CD4-positive, alpha-beta memory T cell (primary cell): ENCODE results near the gene GALR2. TPM values are rescaled to one million over a fixed set of nuclear protein-coding genes. Genes with fewer than 3 reads are reported as not detected.
A peak's percentile ranks its signal among the peaks of the same experiment; 100 is the strongest.

Source experiments
- CTCF ChIA-PET: fragments of 350-600 bp; sonication (Branson Sonifier 250); formaldehyde crosslinking; loops from one replicate; lab custom pipeline; 2021; ENCODE audit warnings: inconsistent platforms; ENCODE audit not compliant: partially characterized antibody; lab: Charles Lee
- POLR2A ChIA-PET: fragments of 350-600 bp; sonication (Branson Sonifier 250); formaldehyde crosslinking; loops from one replicate; lab custom pipeline; 2021; ENCODE audit not compliant: partially characterized antibody; lab: Charles Lee
- DNase-seq, 5 donors: peaks; one replicate each; pipeline versions ENCODE4 v3.0.0 to v3.0.0-alpha.2; 2020 to 2022; ENCODE audit warnings: mixed read lengths in 1 of 5
- H3K27ac ChIP-seq: one replicate; pipeline ENCODE4 v1.7.0; 2013; ENCODE audit warnings: low read depth, low read length
- H3K27me3 ChIP-seq: 2 replicates; pipeline ENCODE4 v1.7.0; 2013; ENCODE audit warnings: mild to moderate bottlenecking, low read length, moderate library complexity; ENCODE audit not compliant: insufficient read depth
- H3K36me3 ChIP-seq: 2 replicates; pipeline ENCODE4 v1.7.0; 2013; ENCODE audit warnings: mild to moderate bottlenecking, low read length, moderate library complexity; ENCODE audit not compliant: insufficient read depth
- H3K4me1 ChIP-seq: 2 replicates; pipeline ENCODE4 v1.7.0; 2013; ENCODE audit warnings: mild to moderate bottlenecking, low read length, moderate library complexity; ENCODE audit not compliant: insufficient read depth
- H3K4me3 ChIP-seq, 2 donors: one replicate each; pipeline ENCODE4 v1.7.0; 2013; ENCODE audit warnings: low read length in 2 of 2, mild to moderate bottlenecking in 1 of 2
- H3K9me3 ChIP-seq, 2 donors: one replicate each; pipeline ENCODE4 v1.7.0; 2013; ENCODE audit warnings: low read length in 2 of 2, control low read depth in 1 of 2; ENCODE audit not compliant: control insufficient read depth in 1 of 2
- H3K27ac Mint-ChIP-seq, 7 donors: one replicate each; pipeline ENCODE4 v1.8.0; 2020 to 2021; ENCODE audit warnings: mixed read lengths in 7 of 7, mild to moderate bottlenecking in 6 of 7, inconsistent platforms in 3 of 7, moderate library complexity in 3 of 7
- H3K27me3 Mint-ChIP-seq, 2 donors: one replicate each; pipeline ENCODE4 v1.8.0; 2020 to 2021; ENCODE audit warnings: mixed read lengths in 2 of 2
- H3K36me3 Mint-ChIP-seq, 2 donors: one replicate each; pipeline ENCODE4 v1.8.0; 2020 to 2021; ENCODE audit warnings: mixed read lengths in 2 of 2, inconsistent platforms in 1 of 2, mild to moderate bottlenecking in 1 of 2
- H3K4me1 Mint-ChIP-seq, 4 donors: one replicate each; pipeline ENCODE4 v1.8.0; 2020 to 2021; ENCODE audit warnings: mixed read lengths in 4 of 4, mild to moderate bottlenecking in 1 of 4
- H3K4me3 Mint-ChIP-seq, 8 donors: one replicate each; pipeline ENCODE4 v1.8.0; 2020 to 2021; ENCODE audit warnings: mixed read lengths in 8 of 8, mild to moderate bottlenecking in 7 of 8, moderate library complexity in 6 of 8, inconsistent platforms in 3 of 8
- H3K9me3 Mint-ChIP-seq, 8 donors: one replicate each; pipeline ENCODE4 v1.8.0; 2020 to 2021; ENCODE audit warnings: mixed read lengths in 8 of 8, mild to moderate bottlenecking in 5 of 8, inconsistent platforms in 3 of 8, moderate library complexity in 1 of 8
- intact Hi-C: fragments of 100-400 bp; cut with micrococcal nuclease; formaldehyde crosslinking; loops from one replicate; pipeline ENCODE4 v1.15.1; 2023
- polyA plus RNA-seq, 2 donors: library from polyadenylated mRNA; unstranded; fragments of 300-500 nt; fragmentation: Illumina TruSeq; gene quantifications; one replicate each; pipeline ENCODE4 v1.2.3, GENCODE V29; 2021
- total RNA-seq, 2 experiments: library from RNA; stranded (reverse); gene quantifications; one replicate each; pipeline ENCODE4 v1.2.3, GENCODE V29; 2021

Gene GALR2
- total and polyA plus RNA-seq, 4 experiments from 2014 or later, result 0.37 TPM; not detected in 3

DNA sequence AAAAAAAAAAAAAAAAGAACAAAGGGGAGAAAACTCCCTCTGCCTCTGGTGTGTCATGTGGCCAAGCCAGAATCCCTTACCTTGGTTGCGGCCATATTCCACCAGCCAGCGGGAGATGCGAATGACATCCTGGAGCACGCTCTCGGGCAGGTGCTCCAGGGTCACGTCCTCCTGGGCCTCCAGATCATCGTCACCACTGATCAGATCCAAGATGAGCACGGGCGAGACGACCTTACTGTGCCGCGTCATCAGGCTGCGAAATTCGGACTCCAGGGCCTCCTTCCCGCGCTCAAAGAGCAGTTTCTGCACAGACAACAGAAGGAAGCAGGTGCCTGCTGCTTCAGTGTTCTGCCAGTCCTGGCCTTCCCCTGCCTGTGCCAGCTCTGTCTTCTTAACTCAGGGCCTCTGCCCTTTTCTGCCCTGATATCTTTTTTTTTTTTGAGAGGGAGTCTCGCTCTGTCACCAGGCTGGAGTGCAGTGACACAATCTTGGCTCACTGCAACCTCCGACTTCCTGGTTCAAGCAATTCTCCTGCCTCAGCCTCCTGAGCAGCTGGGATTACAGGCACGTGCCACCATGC is 23.2 kb downstream of the GALR2 start:
- H3K9me3 Mint-ChIP-seq, result no peaks in the 10 kb centered on the region
- Histone ChIP-seq H3K36me3 (peaks cover 39% of the 10 kb centered on the region), H3K4me3 (no peak overlapping the region), H3K9me3 (no peaks in the 10 kb centered on the region), H3K27ac (no peak overlapping the region), H3K4me1 (peaks cover 17% of the 10 kb centered on the region), H3K27me3 (no peaks in the 10 kb centered on the region)
- intact Hi-C loops, result no loop called here
- H3K27ac Mint-ChIP-seq, result no peak overlapping the region
- CTCF ChIA-PET, result no interaction called here
- H3K27me3 Mint-ChIP-seq, result no peaks in the 10 kb centered on the region
- peaks cover 36 to 60% of the 10 kb centered on the region in 2 donors for H3K36me3 Mint-ChIP-seq
- DNase-seq, result no peak
- POLR2A ChIA-PET, result no interaction called here
- H3K4me3 Mint-ChIP-seq, result no peak overlapping the region
- peaks cover 15 to 32% (median 21%) of the 10 kb centered on the region in 4 donors for H3K4me1 Mint-ChIP-seq

DNA sequence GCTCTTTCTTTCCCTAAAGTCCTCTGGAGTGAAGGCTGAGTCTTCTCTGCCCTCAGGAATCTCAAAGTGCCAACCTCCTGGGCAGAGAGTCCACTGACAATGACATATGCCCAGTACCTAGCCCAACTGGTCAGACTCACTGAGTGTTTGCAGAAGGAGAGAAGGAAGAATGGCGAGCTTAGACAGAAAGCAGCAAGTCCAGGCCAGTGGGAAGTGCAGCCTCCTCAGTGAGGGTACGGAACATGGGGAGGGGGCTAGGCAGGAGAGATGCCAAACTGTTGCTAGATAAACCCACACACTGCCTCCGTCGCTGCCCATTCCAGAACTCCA is 28.3 kb downstream of the GALR2 start:
- no peak for DNase-seq
- peaks cover 27% of the 10 kb centered on the region for H3K4me1 ChIP-seq
- H3K27me3 ChIP-seq, result no peaks in the 10 kb centered on the region
- peaks cover 18 to 37% of the 10 kb centered on the region in 2 donors for H3K36me3 Mint-ChIP-seq
- H3K4me3 ChIP-seq, result peak overlapping the region; percentile 84 to 86
- H3K27me3 Mint-ChIP-seq, result no peaks in the 10 kb centered on the region
- no peaks in the 10 kb centered on the region for H3K9me3 ChIP-seq
- peaks cover 20 to 49% (median 33%) of the 10 kb centered on the region in 4 donors for H3K4me1 Mint-ChIP-seq
- peak overlapping the region; percentile 92 to 98 (median 96) for H3K4me3 Mint-ChIP-seq
- H3K27ac Mint-ChIP-seq, result peak overlapping the region; percentile 95 to 99 (median 97)
- H3K36me3 ChIP-seq, result peaks cover 7% of the 10 kb centered on the region
- H3K9me3 Mint-ChIP-seq, result no peaks in the 10 kb centered on the region
- CTCF ChIA-PET, result interaction anchor here (1.1 to 4.7 kb wide), 6 partner anchors 39 to 196 kb away, joined by 3 to 30 read pairs (median 6); no protein-coding TSS in a partner anchor
- POLR2A ChIA-PET, result interaction anchor here (0.9 to 2.8 kb wide), 14 partner anchors 10 to 437 kb away, joined by 3 to 24 read pairs (median 5); partner anchors contain the start of genes PRPSAP1, RHBDF2, SRP68 and ZACN
- intact Hi-C loops, result loop anchor here (1.0 kb wide), 1 partner anchor 31 kb away; the partner anchor contains the start of gene SRP68
- peak overlapping the region; percentile 86 for H3K27ac ChIP-seq

DNA sequence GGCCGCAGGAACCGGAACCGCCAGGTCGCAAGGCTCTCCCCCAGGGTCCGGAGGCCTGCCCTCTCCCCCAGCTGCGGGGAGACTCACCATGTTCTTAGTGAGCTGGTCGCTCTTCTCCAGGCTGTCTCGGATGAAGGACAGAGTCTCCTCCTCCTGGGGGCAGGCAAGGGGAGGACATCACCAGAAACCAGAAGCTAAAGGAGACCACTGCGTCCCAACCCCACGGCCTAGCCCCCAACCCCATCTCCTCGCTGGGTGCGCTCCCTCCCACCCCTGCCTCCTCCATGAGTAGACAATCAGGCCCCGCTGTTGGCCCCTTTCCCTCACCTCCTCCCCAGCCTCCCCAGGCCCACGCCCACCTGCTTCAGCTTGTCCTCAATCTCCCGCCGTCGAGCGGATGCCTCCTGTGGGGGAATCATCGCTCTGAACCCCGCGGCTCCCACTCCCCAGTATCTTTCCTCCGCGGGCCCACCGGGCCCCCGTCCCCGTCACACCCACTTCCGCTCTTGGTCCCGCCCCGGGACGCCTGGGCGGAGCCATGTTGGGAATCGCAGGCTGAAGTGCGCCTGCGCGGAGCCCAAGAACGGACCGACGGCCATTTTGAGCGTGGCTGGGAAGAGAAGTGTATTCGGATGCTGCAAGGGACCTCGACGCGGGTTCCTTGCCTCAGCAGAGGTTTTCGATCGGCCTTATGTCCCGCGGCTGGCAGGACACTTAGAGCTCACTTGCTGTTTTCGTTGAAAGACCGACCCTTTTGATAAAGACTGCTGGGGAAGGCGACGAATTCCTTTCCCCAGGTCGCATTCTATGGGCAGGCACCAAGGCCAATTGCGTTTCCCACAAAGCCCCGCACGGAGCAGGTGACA is 28.9 kb downstream of the GALR2 start, which contains the start of gene EXOC7:
Gene EXOC7, minus strand, starts transcription at position 514 of the 866 bp plus-strand sequence. Its CDS starts 95 bp downstream, at position 419.
- POLR2A ChIA-PET, result interaction anchor here (0.6 to 2.8 kb wide), 26 partner anchors 10 to 437 kb away, joined by 3 to 24 read pairs (median 4); partner anchors contain the start of genes FBF1, PRPSAP1, RHBDF2 and SRP68

GRCh38 chr17:76104140-76104895 is 29.7 kb downstream of the GALR2 start:
- Histone ChIP-seq H3K9me3 (no peaks in the 10 kb centered on the region), H3K27me3 (no peaks in the 10 kb centered on the region), H3K4me1 (peaks cover 27% of the 10 kb centered on the region), H3K27ac (peak overlapping the region; percentile 86), H3K4me3 (peak overlapping the region; percentile 84 to 86), H3K36me3 (peaks cover 6% of the 10 kb centered on the region)
- ChIA-PET POLR2A (interaction anchor here (0.9 to 2.8 kb wide), 25 partner anchors 11 to 397 kb away, joined by 3 to 24 read pairs (median 4); partner anchors contain the start of genes FBF1, PRPSAP1, RHBDF2 and SRP68), CTCF (interaction anchor here (1.0 to 4.7 kb wide), 8 partner anchors 14 to 195 kb away, joined by 3 to 30 read pairs (median 6); no protein-coding TSS in a partner anchor)
- Mint-ChIP-seq H3K9me3 (no peaks in the 10 kb centered on the region), H3K27me3 (no peaks in the 10 kb centered on the region), H3K4me1 (peaks cover 20 to 45% (median 33%) of the 10 kb centered on the region in 4 donors), H3K36me3 (peaks cover 14 to 30% of the 10 kb centered on the region in 2 donors), H3K27ac (peak overlapping the region; percentile 17 to 99 (median 97)), H3K4me3 (peak overlapping the region; percentile 92 to 98 (median 96))
- no peak for DNase-seq
- intact Hi-C loops, result no loop called here

More for the DNA sequence above, 28.9 kb downstream of the GALR2 start, which contains the start of gene EXOC7:
- Mint-ChIP-seq H3K4me3 (peak within 1 kb of the TSS; percentile 92 to 98 (median 96)), H3K27ac (peak within 1 kb of the TSS; percentile 95 to 99 (median 97)), H3K27me3 (no peaks in the 10 kb centered on the region), H3K4me1 (peaks cover 20 to 49% (median 33%) of the 10 kb centered on the region in 4 donors), H3K9me3 (no peaks in the 10 kb centered on the region), H3K36me3 (peaks cover 18 to 36% of the 10 kb centered on the region in 2 donors)
- CTCF ChIA-PET, result interaction anchor here (1.0 to 4.7 kb wide), 9 partner anchors 15 to 195 kb away, joined by 3 to 30 read pairs (median 4); no protein-coding TSS in a partner anchor
- intact Hi-C loops, result loop anchor here (1.0 kb wide), 1 partner anchor 31 kb away; the partner anchor contains the start of gene SRP68
- H3K36me3 ChIP-seq, result peaks cover 6% of the 10 kb centered on the region
- no peaks in the 10 kb centered on the region for H3K9me3 ChIP-seq
- H3K27me3 ChIP-seq, result no peaks in the 10 kb centered on the region
- H3K4me3 ChIP-seq, result peak within 1 kb of the TSS; percentile 84 to 86
- peaks cover 27% of the 10 kb centered on the region for H3K4me1 ChIP-seq
- H3K27ac ChIP-seq, result peak within 1 kb of the TSS; percentile 86
- peak; percentile 88 to 95 (median 92) for DNase-seq

GRCh38 chr17:76104896-76105231 is 30.3 kb downstream of the GALR2 start:
- H3K4me3 Mint-ChIP-seq, result peak overlapping the region; percentile 15 to 98 (median 68)

DNA sequence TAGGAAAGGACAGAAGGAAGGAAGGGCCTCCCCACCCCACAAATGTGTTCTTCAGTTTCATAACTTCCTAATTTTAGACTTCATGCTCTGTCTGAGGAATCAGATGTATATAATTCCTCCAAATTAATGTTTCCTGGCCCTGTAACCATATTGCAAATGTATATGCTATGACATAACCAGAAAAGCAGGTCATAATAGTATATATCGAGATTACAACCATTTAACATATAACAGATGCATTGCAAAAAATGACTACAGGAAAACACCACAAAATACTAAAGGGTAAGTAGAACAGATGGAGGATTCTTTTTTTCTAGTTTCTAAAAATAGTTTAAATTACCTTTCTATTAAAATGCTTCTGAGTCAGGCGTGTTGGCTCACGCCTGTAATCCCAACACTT is 32.1 kb downstream of the GALR2 start:
- H3K27me3 ChIP-seq, result no peaks in the 10 kb centered on the region
- POLR2A ChIA-PET, result no interaction called here
- Mint-ChIP-seq H3K4me1 (peaks cover 12 to 32% (median 21%) of the 10 kb centered on the region in 4 donors), H3K9me3 (no peaks in the 10 kb centered on the region), H3K36me3 (peaks cover under 1 to 13% of the 10 kb centered on the region in 2 donors), H3K27me3 (no peaks in the 10 kb centered on the region), H3K27ac (peak overlapping the region in 1 of 7 donors; percentile 47), H3K4me3 (no peak overlapping the region)
- intact Hi-C loops, result loop anchor here (1.0 kb wide), 1 partner anchor 92 kb away; no protein-coding TSS in a partner anchor
- peaks cover 20% of the 10 kb centered on the region for H3K4me1 ChIP-seq
- H3K27ac ChIP-seq, result no peak overlapping the region
- H3K4me3 ChIP-seq, result no peak overlapping the region
- DNase-seq, result no peak
- no peaks in the 10 kb centered on the region for H3K36me3 ChIP-seq
- no peaks in the 10 kb centered on the region for H3K9me3 ChIP-seq
- CTCF ChIA-PET, result interaction anchor here (0.8 to 2.2 kb wide), 5 partner anchors 8 to 173 kb away, joined by 3 to 15 read pairs (median 5); no protein-coding TSS in a partner anchor

More at GRCh38 chr17:76104896-76105231, 30.3 kb downstream of the GALR2 start:
- H3K36me3 ChIP-seq, result peaks cover 2% of the 10 kb centered on the region
- ChIA-PET POLR2A (interaction anchor here (0.9 to 2.8 kb wide), 6 partner anchors 12 to 75 kb away, joined by 3 to 24 read pairs (median 6); partner anchors contain the start of gene ZACN), CTCF (interaction anchor here (1.0 to 4.7 kb wide), 7 partner anchors 14 to 194 kb away, joined by 3 to 30 read pairs (median 7); no protein-coding TSS in a partner anchor)
- H3K9me3 ChIP-seq, result no peaks in the 10 kb centered on the region
- no peak overlapping the region for H3K27ac ChIP-seq
- peak overlapping the region; percentile 17 to 98 (median 74) for H3K27ac Mint-ChIP-seq
- no peak for DNase-seq
- H3K4me1 ChIP-seq, result peaks cover 27% of the 10 kb centered on the region
- H3K27me3 Mint-ChIP-seq, result no peaks in the 10 kb centered on the region
- intact Hi-C loops, result no loop called here
- H3K36me3 Mint-ChIP-seq, result peaks cover 10 to 24% of the 10 kb centered on the region in 2 donors
- H3K4me3 ChIP-seq, result no peak overlapping the region
- H3K27me3 ChIP-seq, result no peaks in the 10 kb centered on the region
- H3K4me1 Mint-ChIP-seq, result peaks cover 20 to 43% (median 30%) of the 10 kb centered on the region in 4 donors
- H3K9me3 Mint-ChIP-seq, result no peaks in the 10 kb centered on the region
